Stimulated activated naive B cell treated with anti-CD40 and anti-IgM and Interleukin-4, amounts not matched to agents 10 μg/mL and 1 μg/mL and 100 μg/mL, for 72 hours (primary cell): ENCODE results near the gene DBN1.

ENCODE experiments used
- ATAC-seq, 2 donors: fragments of 150-1000 bp; cut with Tn5 transposase; replicated peaks; 2 replicates each; pipeline ENCODE4 v1.10.0; 2021; ENCODE audit warnings: moderate library complexity in 1 of 2
- DNase-seq: peaks from one replicate; pipeline ENCODE4 v3.0.0; 2021
- H3K27ac Mint-ChIP-seq: one replicate; pipeline ENCODE4 v1.8.0; 2022; ENCODE audit warnings: mild to moderate bottlenecking, mixed read lengths
- H3K27me3 Mint-ChIP-seq, 2 donors: one replicate each; pipeline ENCODE4 v1.8.0; 2022; ENCODE audit warnings: mixed read lengths in 2 of 2
- H3K36me3 Mint-ChIP-seq, 2 donors: one replicate each; pipeline ENCODE4 v1.8.0; 2022; ENCODE audit warnings: mixed read lengths in 2 of 2, mild to moderate bottlenecking in 1 of 2
- H3K4me1 Mint-ChIP-seq, 2 donors: one replicate each; pipeline ENCODE4 v1.8.0; 2022; ENCODE audit warnings: mixed read lengths in 2 of 2, mild to moderate bottlenecking in 1 of 2
- H3K4me3 Mint-ChIP-seq, 2 donors: one replicate each; pipeline ENCODE4 v1.8.0; 2022; ENCODE audit warnings: mild to moderate bottlenecking in 2 of 2, mixed read lengths in 2 of 2, moderate library complexity in 1 of 2
- H3K9me3 Mint-ChIP-seq, 2 donors: one replicate each; pipeline ENCODE4 v1.8.0; 2022; ENCODE audit warnings: mixed read lengths in 2 of 2, mild to moderate bottlenecking in 1 of 2

Gene DBN1

DNA sequence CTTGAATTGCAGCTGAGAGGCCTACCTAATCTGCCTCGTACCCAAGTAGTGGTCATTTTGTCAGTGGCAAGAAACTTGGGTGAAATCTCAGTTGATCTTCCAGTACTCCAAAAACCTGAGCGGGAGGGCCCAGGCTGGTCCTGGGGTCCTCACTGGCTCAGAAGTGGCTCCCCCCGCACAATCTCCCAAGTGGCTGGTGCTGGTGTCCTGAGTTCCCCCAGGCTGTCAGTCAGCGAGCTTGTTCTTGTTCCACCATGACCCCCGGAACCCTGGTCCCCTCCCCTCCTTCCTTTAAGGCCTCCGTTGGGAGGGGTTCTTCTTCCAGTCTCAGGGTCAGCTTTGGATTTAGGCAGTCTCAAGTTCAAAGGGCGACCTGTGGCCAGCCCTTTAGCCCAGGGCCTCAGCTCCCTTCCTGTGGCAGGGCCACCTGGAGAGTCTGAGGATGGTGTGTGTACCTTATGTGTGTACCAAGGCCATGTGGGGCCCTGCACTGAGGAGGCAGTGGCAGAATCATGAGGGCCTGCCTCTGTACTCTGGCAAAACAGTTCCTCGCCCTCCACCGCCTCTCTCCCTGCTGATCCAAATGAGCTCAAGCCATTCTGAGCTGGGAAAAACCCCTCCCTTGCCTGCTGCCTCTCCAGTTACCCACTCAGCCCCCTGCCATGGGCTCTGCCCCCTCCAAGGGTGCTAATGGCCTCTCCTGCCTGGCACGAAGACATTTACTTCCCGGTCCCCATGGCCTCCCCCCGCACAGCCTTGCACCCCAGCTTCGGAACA, 4.5 kb upstream of the DBN1 start:
- H3K36me3 Mint-ChIP-seq = no peaks in the 10 kb centered on the region
- H3K4me1 Mint-ChIP-seq = peaks cover 38 to 56% of the 10 kb centered on the region in 2 donors
- no peak overlapping the region for H3K27ac Mint-ChIP-seq
- ATAC-seq (no peak), DNase-seq (no peak)
- no peak overlapping the region for H3K4me3 Mint-ChIP-seq
- no peaks in the 10 kb centered on the region for H3K9me3 Mint-ChIP-seq
- H3K27me3 Mint-ChIP-seq = peaks cover 8 to 11% of the 10 kb centered on the region in 2 donors

DNA sequence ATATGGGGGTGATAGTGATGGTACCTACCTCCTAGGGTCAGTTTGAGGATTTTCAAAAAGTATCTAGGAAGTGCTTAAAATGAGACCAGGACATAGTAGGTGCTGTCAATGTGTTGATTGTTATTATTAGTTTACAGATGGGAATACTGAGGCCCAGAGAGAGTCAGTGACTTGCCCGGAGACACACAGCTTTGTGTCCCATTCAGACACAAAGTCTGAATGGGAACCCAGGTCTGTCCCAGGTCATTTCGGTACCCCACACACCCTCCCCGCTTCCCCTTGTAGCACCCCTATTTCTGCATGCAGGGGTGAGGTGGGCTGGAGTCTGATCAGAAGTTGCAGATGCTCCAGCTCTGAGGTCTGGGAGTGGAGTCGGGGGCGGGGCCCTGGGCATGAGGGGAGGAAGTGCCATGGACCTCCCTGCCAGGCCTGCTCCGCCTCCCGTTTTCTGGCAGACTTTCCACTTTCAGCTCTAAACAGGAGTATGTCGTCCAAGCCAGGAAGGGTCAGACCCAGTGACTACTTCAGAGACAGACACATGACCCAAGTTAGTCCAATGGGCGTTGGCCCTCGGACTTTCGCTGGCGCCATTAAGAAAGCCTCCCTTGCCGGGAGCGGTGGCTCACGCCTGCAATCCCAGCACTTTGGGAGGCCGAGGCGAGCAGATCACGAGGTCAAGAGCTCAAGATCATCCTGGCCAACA, 3.2 kb upstream of the DBN1 start:
- peaks cover 8 to 11% of the 10 kb centered on the region in 2 donors for H3K27me3 Mint-ChIP-seq
- no peak overlapping the region for H3K4me3 Mint-ChIP-seq
- H3K9me3 Mint-ChIP-seq = no peaks in the 10 kb centered on the region
- ATAC-seq (no peak), DNase-seq (no peak)
- peaks cover 41 to 56% of the 10 kb centered on the region in 2 donors for H3K4me1 Mint-ChIP-seq
- no peak overlapping the region for H3K27ac Mint-ChIP-seq
- no peaks in the 10 kb centered on the region for H3K36me3 Mint-ChIP-seq

DNA sequence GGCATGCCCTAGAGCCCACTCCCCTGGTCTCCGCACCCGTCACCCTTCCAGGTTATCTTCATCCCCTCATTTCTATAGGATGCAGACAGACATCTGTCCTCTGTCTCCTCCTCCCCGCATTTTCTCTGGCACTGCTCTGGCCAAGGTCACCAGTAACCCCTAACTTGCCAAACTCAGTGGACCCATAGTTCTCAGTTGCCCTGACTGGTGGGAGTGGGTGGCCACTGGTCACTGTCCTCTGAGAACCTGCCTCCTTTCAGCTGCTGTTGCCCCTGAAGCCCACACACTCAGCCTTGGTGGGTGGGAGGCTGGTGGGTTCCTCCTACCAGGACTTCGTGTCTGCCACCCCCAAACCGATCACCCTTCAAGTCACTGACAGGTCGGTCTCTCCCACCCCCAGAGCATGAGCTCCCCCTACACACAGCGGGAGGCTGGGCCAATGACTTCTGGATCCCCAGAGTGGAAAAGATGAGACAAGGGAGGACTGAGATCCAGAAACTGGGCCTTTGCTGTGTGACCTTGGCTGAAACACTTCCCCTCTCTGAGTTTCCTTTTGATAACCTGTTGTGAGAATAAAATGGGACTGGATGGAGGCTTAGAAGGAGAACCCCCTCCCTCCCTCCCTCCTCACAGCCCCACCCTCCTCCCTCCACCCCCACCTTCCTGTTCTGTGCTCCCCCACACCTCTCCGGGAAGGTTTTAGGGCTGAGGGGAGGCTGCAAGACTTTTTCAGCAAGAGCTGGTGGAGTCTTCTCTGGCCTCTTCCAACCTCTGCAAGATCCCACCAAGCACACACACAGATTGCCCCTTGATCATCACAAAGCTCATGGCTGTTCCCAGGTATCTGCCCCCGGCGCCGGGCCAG, 2.4 kb upstream of the DBN1 start:
- H3K4me1 Mint-ChIP-seq = peaks cover 42 to 56% of the 10 kb centered on the region in 2 donors
- ATAC-seq = no peak
- no peaks in the 10 kb centered on the region for H3K9me3 Mint-ChIP-seq
- H3K4me3 Mint-ChIP-seq = no peak overlapping the region
- peak overlapping the region; percentile 15 for H3K27ac Mint-ChIP-seq
- no peak for DNase-seq
- H3K27me3 Mint-ChIP-seq = peaks cover 8 to 11% of the 10 kb centered on the region in 2 donors
- no peaks in the 10 kb centered on the region for H3K36me3 Mint-ChIP-seq

DNA sequence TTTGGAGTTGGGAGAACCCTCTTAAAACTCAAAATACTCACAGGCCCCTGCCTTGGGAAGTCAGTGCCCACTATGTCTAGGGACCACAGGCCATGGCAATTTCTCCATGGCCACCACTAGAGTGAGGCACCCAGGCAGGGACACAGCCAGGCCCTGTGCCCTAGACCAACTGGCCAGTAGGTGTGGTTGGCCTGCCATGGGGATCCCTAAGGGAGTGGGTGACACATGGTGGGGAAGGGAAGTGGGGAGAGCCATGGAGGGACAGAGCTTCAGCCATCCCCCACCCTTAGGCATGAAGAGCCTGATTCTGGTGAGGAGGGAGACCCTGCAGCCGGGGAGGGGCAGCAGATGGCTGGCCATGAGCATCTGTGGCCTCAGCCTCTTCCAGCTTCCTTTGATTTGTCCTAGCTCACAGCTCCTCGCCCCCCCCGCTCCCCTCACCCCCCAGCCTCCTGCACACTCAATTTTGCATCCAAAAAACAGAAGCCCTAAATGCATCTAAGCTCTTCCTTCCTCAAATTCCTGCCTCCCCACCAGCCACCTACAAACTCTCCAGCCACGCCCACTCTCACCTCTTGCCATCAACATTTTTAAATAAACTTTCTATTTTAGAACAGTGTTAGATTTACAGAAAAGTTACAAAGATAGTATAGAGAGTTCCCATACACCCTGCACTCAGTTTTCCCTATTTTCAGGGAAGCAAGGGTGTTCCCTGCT, 1.6 kb upstream of the DBN1 start:
- H3K9me3 Mint-ChIP-seq = no peaks in the 10 kb centered on the region
- H3K4me3 Mint-ChIP-seq = peak overlapping the region in 1 of 2 donors; percentile 79
- no peak overlapping the region for H3K27ac Mint-ChIP-seq
- ATAC-seq (no peak), DNase-seq (no peak)
- peaks cover 8 to 11% of the 10 kb centered on the region in 2 donors for H3K27me3 Mint-ChIP-seq
- no peaks in the 10 kb centered on the region for H3K36me3 Mint-ChIP-seq
- H3K4me1 Mint-ChIP-seq = peaks cover 41 to 54% of the 10 kb centered on the region in 2 donors

DNA sequence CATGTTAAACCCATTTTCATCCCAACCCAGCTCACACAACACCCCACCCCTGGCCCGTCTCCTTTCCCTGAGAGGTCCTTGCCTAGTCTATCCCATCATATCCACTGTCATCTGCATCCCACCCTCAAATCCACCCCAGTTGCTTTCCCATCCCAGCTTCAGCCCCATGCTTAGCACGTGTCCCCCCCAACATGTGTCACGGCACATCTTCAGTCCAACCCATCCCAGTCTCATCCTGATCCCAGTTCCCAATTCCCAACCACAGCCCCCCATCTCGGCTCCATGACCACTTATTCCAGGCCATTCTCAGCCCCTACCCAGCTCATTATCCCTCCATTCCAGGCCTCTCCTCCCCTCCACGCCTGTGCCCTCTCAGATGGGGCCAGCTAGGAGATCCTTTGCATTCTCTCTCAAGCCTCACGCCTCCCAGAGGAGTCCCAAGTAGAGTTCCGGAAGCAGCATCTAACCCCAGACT, 605 bp upstream of the DBN1 start:
- ATAC-seq = no peak
- Mint-ChIP-seq H3K4me1 (peaks cover 32 to 44% of the 10 kb centered on the region in 2 donors), H3K27ac (peak overlapping the region; percentile 11), H3K9me3 (no peaks in the 10 kb centered on the region), H3K27me3 (peaks cover 8 to 11% of the 10 kb centered on the region in 2 donors), H3K36me3 (no peaks in the 10 kb centered on the region), H3K4me3 (peak overlapping the region; percentile 77 to 79)
- no peak for DNase-seq

DNA sequence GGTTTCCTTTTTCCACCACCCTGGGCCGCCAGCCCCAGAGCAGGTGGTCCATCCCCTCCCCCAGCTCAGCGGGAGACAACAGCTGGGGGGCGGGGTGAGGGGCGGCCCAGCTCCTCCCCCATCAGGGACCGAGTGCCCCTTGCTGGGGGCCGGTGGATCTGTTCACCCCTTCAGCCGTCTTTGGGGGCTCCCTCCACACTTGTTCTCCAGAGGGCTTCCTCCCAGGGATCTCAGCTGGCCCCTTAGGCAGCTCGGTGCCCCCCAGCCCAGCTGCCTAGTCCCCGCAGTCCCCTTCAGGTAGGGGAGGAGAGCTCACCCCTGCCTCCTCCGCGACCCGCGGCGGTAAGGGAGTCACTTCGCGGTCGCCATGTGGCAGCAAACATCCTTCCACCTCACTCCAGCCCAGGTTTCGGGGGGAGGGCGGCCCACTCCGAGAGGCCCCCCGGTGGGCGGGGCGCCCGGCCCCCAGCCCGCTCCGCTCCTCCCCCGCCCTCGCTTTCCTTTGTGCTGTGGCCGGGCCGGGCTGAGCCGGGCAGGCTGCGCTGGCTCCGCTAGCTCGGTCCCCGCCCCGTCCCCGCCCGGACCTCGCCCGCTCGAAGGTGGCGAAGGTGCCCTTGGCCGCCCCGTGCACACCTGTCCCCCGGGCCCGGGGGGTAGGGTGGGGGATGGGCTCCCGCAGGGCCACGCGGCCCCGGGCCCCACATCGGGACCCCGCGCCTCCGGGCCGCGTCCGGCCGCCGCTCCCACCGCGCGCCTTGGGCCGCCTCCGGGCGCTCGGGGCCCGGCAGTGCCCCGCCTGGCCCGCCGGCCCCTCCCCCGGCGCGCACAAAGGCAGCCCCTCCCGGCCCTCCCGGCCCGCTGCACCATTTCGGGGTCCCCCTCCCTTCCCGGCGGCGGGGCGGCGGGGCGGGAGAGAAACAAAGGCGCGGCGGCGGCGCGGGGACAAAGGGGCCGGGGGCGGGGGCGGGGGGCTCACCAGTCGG, 683 bp downstream of the DBN1 start:
- Mint-ChIP-seq H3K9me3 (no peaks in the 10 kb centered on the region), H3K4me1 (peaks cover 23 to 31% of the 10 kb centered on the region in 2 donors), H3K4me3 (peak overlapping the region; percentile 41 to 69), H3K27me3 (peaks cover 8 to 11% of the 10 kb centered on the region in 2 donors), H3K36me3 (no peaks in the 10 kb centered on the region), H3K27ac (no peak overlapping the region)
- DNase-seq (no peak), ATAC-seq (peak; percentile 58)

DNA sequence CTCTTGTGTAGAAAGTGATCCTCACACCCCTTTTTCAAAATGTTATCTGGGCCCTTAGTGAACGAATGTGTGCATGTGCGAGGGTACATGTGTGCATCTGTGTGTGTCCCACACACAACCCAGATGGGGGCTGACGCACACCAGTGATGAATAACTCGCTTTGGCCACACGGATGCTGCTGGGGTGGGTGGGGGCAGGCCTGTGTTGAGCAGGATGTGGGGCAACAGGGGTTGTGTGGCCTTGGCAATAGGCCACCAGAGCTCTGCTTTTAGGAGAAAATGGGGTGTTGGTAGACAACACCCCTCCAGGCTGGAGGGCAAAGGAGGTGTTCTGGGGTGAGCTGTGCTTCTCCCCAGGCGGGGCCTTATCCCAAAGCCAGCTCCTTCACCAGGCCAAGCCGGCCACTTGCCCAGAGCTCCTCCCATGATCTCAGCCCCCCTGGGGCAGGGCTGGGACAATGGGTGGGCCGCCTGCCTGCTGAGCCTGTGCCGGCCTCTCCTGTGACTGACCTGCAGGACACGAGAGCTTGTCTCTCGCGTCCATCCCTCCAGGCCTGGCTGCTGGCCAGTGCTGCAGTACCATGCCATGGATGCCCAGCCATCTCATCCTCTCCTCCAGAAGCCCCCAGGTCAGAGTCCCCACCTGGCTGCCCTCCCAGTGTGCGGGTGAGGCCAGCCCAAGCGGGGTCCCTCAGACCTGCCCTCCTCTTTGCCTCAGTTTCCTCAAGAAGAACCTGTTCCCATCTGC, 1.7 kb downstream of the DBN1 start:
- Mint-ChIP-seq H3K36me3 (no peaks in the 10 kb centered on the region), H3K4me1 (peaks cover 23 to 29% of the 10 kb centered on the region in 2 donors), H3K27me3 (peaks cover 8 to 11% of the 10 kb centered on the region in 2 donors), H3K27ac (no peak overlapping the region), H3K9me3 (no peaks in the 10 kb centered on the region), H3K4me3 (peak overlapping the region; percentile 34 to 56)
- ATAC-seq = no peak
- DNase-seq = no peak

DNA sequence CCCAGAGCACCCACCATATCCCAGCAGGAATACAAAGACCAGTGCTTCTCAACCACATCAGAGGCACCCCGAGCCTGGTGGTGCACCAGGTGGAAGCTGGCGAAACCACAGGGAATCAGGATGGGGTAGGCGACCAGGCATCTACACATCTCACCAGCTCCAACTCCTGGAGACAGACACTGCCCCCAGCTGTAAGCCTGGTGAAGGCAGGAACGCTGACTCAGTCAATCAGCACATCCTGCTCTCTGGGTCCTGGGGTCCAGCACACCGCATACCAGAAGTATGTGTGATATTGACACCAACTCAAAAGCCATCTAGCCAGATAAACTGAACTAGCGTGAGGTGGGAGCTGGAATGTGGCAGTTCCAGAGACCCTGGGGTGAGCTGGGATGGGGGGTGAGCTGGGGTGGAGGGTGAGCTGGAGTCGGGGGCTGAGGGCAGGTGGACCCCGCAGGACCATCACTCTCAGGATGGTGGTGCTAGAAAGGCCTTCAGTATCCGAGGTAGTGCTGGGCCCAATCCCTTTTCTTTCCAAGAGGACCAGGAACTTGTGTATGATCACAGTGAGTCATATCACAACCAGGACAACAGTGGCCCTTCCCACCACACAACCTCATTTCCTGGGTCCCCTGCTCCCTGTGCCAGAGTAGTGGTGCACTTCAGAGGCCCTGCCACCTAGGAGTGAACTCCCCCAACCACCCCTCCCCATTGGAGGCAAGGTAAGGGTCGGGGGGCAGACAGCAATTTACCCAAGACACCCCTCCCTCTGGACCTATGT, 2.5 kb downstream of the DBN1 start:
- H3K27me3 Mint-ChIP-seq = peaks cover 8 to 11% of the 10 kb centered on the region in 2 donors
- H3K27ac Mint-ChIP-seq = no peak overlapping the region
- H3K4me1 Mint-ChIP-seq = peaks cover 21 to 22% of the 10 kb centered on the region in 2 donors
- no peaks in the 10 kb centered on the region for H3K9me3 Mint-ChIP-seq
- DNase-seq (no peak), ATAC-seq (no peak)
- H3K4me3 Mint-ChIP-seq = no peak overlapping the region
- H3K36me3 Mint-ChIP-seq = no peaks in the 10 kb centered on the region

DNA sequence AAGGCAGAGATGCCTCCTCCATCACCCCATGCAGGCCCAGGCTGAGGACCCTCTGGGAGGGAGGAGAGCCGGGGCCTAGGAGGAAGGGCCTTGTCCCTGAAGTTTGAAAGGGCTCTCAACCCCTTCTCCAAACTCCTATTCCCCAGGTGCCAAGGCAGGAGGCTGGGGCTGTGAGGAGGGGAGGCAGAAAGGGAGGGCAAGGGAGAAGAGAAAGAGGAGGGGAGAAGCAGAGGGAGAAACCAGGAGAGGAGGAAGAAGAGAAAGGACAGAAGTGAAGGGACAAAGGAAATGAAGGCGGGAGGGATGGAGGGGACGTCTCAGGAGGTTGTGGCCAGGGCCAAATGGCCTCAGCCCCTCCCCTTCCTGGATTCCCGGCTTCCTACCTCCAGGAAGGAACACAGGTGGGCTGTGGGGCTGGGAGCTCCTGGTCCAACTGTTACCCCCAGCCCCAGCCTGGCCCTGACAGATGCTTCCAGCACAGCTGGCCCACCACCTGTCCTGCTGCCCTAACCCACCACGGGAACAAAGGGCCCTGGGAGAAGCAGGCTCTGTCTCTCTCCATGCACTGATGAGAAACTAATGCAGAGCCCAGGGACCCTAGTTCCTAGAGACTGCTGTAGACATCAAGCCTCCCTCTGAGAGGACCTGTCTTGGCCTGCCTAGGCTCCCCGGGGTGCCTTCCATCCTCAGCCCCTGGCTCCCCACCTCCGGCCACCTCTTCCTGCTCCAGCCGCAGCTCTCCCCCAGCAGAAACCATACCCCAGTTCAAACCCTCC, 3.5 kb downstream of the DBN1 start:
- Mint-ChIP-seq H3K27me3 (peaks cover 8 to 11% of the 10 kb centered on the region in 2 donors), H3K9me3 (no peaks in the 10 kb centered on the region), H3K4me3 (no peak overlapping the region), H3K36me3 (no peaks in the 10 kb centered on the region), H3K27ac (no peak overlapping the region), H3K4me1 (peaks cover 12 to 14% of the 10 kb centered on the region in 2 donors)
- ATAC-seq = no peak
- DNase-seq = no peak

DNA sequence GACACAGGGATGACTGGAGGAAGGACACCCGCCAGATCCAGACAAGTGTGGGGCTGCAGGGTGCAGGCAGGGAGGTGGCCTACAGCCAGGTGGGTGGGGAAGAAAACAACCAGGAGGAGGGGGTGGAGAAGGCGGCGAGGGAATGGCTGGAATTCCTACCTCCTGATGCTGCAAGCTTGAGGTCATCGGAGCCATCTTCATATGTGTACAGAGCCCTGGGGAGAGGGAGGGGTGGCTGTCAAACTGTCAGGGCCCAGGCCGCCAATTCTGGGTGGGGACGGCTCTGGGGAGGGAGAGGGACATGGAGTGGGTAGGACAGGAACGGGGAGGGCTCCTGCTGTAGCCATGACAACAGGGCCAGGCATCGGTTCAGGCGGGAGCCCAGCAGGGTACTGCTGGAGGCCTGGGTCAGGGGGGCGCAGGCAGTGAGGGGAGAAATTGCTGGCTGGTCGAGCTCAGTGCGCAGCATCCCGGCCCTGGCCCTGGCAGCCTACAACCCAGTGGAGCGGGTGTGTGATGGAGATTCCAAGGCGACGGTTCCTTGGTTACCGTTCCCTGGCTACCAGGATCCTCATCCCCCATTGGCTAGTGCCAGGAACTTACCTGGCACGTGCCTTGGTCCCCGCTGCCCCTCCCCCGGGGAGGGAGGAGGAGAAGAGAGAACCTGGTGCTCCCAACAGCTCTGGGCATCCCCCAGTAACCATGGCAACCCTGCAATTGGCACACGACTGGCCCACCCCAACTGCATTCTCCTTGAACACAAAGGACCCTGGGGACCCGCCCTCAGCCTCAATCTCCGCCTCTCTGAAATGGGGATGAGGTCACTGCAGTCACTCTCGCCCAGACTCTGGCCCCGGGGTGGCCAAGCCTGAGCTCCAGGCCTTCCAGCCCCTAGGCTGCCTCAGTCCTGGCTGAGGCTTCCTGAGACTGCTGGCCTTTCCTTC, 4.5 kb downstream of the DBN1 start:
- H3K36me3 Mint-ChIP-seq = no peaks in the 10 kb centered on the region
- H3K4me3 Mint-ChIP-seq = no peak overlapping the region
- no peak for DNase-seq
- peaks cover 2 to 6% of the 10 kb centered on the region in 2 donors for H3K4me1 Mint-ChIP-seq
- peaks cover 2 to 3% of the 10 kb centered on the region in 2 donors for H3K27me3 Mint-ChIP-seq
- no peaks in the 10 kb centered on the region for H3K9me3 Mint-ChIP-seq
- H3K27ac Mint-ChIP-seq = no peak overlapping the region
- no peak for ATAC-seq
